ENCODE measurements around the gene TRIM66.

The TRIM66 gene

DNA sequence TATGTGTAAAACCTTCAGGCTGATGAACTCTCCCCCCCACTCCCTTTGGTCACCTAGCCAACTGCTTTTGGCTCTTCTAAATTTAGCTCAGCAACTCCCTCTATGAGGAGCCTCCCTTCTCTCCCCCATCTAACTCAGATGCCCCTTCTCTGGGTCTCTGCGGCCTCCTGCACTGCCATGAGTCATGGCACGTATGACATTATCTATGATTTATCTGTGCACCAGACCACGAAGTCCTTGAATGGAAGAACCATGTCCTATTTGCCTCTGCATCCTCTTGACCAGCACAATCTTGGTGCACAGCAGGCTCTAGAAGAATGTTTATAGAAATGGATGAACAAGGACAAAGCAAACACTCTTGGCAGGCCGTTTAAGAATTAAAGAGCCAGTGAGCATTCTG lies 46.1 kb upstream of the TRIM66 start:
- Histone ChIP-seq H3K4me3 (replicated peaks; ENCODE audit: insufficient read depth, low read length) (no peak overlapping the region), H3K27me3 (ENCODE audit: insufficient read depth, poor library complexity, severe bottlenecking) (no peaks in the 10 kb centered on the region), H3K27ac (replicated peaks) (no peak overlapping the region)
- no peak for TF ChIP-seq SPI1 (IDR thresholded peaks at IDR 0.05; ENCODE audit: borderline replicate concordance, low read depth)
- TF ChIP-seq, protein P1, sequence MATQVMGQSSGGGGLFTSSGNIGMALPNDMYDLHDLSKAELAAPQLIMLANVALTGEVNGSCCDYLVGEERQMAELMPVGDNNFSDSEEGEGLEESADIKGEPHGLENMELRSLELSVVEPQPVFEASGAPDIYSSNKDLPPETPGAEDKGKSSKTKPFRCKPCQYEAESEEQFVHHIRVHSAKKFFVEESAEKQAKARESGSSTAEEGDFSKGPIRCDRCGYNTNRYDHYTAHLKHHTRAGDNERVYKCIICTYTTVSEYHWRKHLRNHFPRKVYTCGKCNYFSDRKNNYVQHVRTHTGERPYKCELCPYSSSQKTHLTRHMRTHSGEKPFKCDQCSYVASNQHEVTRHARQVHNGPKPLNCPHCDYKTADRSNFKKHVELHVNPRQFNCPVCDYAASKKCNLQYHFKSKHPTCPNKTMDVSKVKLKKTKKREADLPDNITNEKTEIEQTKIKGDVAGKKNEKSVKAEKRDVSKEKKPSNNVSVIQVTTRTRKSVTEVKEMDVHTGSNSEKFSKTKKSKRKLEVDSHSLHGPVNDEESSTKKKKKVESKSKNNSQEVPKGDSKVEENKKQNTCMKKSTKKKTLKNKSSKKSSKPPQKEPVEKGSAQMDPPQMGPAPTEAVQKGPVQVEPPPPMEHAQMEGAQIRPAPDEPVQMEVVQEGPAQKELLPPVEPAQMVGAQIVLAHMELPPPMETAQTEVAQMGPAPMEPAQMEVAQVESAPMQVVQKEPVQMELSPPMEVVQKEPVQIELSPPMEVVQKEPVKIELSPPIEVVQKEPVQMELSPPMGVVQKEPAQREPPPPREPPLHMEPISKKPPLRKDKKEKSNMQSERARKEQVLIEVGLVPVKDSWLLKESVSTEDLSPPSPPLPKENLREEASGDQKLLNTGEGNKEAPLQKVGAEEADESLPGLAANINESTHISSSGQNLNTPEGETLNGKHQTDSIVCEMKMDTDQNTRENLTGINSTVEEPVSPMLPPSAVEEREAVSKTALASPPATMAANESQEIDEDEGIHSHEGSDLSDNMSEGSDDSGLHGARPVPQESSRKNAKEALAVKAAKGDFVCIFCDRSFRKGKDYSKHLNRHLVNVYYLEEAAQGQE (IDR thresholded peaks at IDR 0.05; ENCODE audit: insufficient replicate concordance, low read depth) = no peak
- TF ChIP-seq, protein P2, sequence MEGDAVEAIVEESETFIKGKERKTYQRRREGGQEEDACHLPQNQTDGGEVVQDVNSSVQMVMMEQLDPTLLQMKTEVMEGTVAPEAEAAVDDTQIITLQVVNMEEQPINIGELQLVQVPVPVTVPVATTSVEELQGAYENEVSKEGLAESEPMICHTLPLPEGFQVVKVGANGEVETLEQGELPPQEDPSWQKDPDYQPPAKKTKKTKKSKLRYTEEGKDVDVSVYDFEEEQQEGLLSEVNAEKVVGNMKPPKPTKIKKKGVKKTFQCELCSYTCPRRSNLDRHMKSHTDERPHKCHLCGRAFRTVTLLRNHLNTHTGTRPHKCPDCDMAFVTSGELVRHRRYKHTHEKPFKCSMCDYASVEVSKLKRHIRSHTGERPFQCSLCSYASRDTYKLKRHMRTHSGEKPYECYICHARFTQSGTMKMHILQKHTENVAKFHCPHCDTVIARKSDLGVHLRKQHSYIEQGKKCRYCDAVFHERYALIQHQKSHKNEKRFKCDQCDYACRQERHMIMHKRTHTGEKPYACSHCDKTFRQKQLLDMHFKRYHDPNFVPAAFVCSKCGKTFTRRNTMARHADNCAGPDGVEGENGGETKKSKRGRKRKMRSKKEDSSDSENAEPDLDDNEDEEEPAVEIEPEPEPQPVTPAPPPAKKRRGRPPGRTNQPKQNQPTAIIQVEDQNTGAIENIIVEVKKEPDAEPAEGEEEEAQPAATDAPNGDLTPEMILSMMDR (IDR thresholded peaks at IDR 0.05; ENCODE audit: insufficient read depth, low read length) = no peak
- no peak for TF ChIP-seq GABPA (IDR thresholded peaks at IDR 0.05; ENCODE audit: low read depth)
- no peak for TF ChIP-seq POLR2AphosphoS5 (IDR thresholded peaks at IDR 0.05; ENCODE audit: low read depth)
- DNase-seq (ENCODE audit: low read depth in 1 of 2, low spot score in 1 of 2) = no peak

GRCh38 chr11:8726395-8726794 lies 43.9 kb upstream of the TRIM66 start:
- Histone ChIP-seq H3K27ac (replicated peaks) (no peak overlapping the region), H3K4me3 (replicated peaks; ENCODE audit: insufficient read depth, low read length) (no peak overlapping the region), H3K27me3 (ENCODE audit: insufficient read depth, poor library complexity, severe bottlenecking) (no peaks in the 10 kb centered on the region)
- TF ChIP-seq GABPA (IDR thresholded peaks at IDR 0.05; ENCODE audit: low read depth) (no peak), SPI1 (IDR thresholded peaks at IDR 0.05; ENCODE audit: borderline replicate concordance, low read depth) (no peak), POLR2AphosphoS5 (IDR thresholded peaks at IDR 0.05; ENCODE audit: low read depth) (no peak)
- TF ChIP-seq, protein P1 (IDR thresholded peaks at IDR 0.05; ENCODE audit: insufficient replicate concordance, low read depth) = no peak
- TF ChIP-seq, protein P2 (IDR thresholded peaks at IDR 0.05; ENCODE audit: insufficient read depth, low read length) = no peak
- DNase-seq (ENCODE audit: low read depth in 1 of 2, low spot score in 1 of 2) = no peak

- Histone ChIP-seq H3K4me3 (replicated peaks; ENCODE audit: insufficient read depth, low read length) (no peak overlapping the region), H3K27ac (replicated peaks) (no peak overlapping the region), H3K27me3 (ENCODE audit: insufficient read depth, poor library complexity, severe bottlenecking) (no peaks in the 10 kb centered on the region)
- TF ChIP-seq, protein P1 (IDR thresholded peaks at IDR 0.05; ENCODE audit: insufficient replicate concordance, low read depth) = no peak
- TF ChIP-seq, protein P2 (IDR thresholded peaks at IDR 0.05; ENCODE audit: insufficient read depth, low read length) = no peak
- no peak for TF ChIP-seq GABPA (IDR thresholded peaks at IDR 0.05; ENCODE audit: low read depth)
- no peak for TF ChIP-seq POLR2AphosphoS5 (IDR thresholded peaks at IDR 0.05; ENCODE audit: low read depth)
- TF ChIP-seq SPI1 (IDR thresholded peaks at IDR 0.05; ENCODE audit: borderline replicate concordance, low read depth) = no peak
- DNase-seq (ENCODE audit: low read depth in 1 of 2, low spot score in 1 of 2) = no peak
These were observed 42.2 kb upstream of the TRIM66 start for GRCh38 chr11:8724682-8725081.

All from HL-60 (cell line).